Smooth muscle cell (in vitro differentiated cells): ENCODE measurements around the gene CRABP1. TPM values are rescaled to one million over a fixed set of nuclear protein-coding genes. Genes with fewer than 3 reads are reported as not detected.
A peak's percentile ranks its signal among the peaks of the same experiment; 100 is the strongest.

Source experiments
- DNase-seq: peaks from one replicate; lab custom pipeline; 2025; ENCODE audit not compliant: unreplicated experiment; lab: John Stamatoyannopoulos, UW
- H2AFZ ChIP-seq: fragments of 200-600 bp; sonication (generic); 2 replicates; pipeline ENCODE4 v1.6.0; 2016; ENCODE audit warnings: antibody characterized with exemption, low read depth, mild to moderate bottlenecking
- H3F3A ChIP-seq: fragments of 200-600 bp; sonication (generic); 2 replicates; pipeline ENCODE4 v1.6.0; 2017; ENCODE audit warnings: antibody characterized with exemption, low read depth
- H3K27ac ChIP-seq: fragments of 200-600 bp; sonication (generic); 2 replicates; pipeline ENCODE4 v1.5.1; 2016; ENCODE audit warnings: low read depth, mild to moderate bottlenecking
- H3K27me3 ChIP-seq: fragments of 200-600 bp; sonication (generic); 2 replicates; pipeline ENCODE4 v1.6.1; 2016; ENCODE audit warnings: low read depth, mild to moderate bottlenecking
- H3K36me3 ChIP-seq: fragments of 200-600 bp; sonication (generic); 2 replicates; pipeline ENCODE4 v1.5.1; 2016; ENCODE audit warnings: low read depth
- H3K4me1 ChIP-seq: fragments of 200-600 bp; sonication (generic); 2 replicates; pipeline ENCODE4 v1.5.1; 2016; ENCODE audit warnings: low read depth
- H3K4me2 ChIP-seq: fragments of 200-600 bp; sonication (generic); 2 replicates; pipeline ENCODE4 v1.6.0; 2016; ENCODE audit warnings: mild to moderate bottlenecking
- H3K4me3 ChIP-seq: fragments of 200-600 bp; sonication (generic); 2 replicates; pipeline ENCODE4 v1.5.1; 2016; ENCODE audit warnings: mild to moderate bottlenecking
- H3K79me2 ChIP-seq: fragments of 200-600 bp; sonication (generic); 2 replicates; pipeline ENCODE4 v1.6.0; 2016; ENCODE audit warnings: low read depth, mild to moderate bottlenecking
- H3K9ac ChIP-seq: fragments of 200-600 bp; sonication (generic); 2 replicates; pipeline ENCODE4 v1.6.0; 2016; ENCODE audit warnings: low read depth
- H3K9me3 ChIP-seq: fragments of 200-600 bp; sonication (generic); replicated peaks from 2 replicates; pipeline ENCODE4 v1.5.1; 2016; ENCODE audit warnings: low read depth
- H4K20me1 ChIP-seq: fragments of 200-600 bp; sonication (generic); 2 replicates; pipeline ENCODE4 v1.6.0; 2016; ENCODE audit warnings: low read depth
- CTCF ChIP-seq: fragments of 200-600 bp; sonication (generic); IDR thresholded peaks from 2 replicates; pipeline ENCODE4 v1.5.1; 2017; ENCODE audit warnings: borderline replicate concordance, mild to moderate bottlenecking, antibody characterized with exemption; ENCODE audit not compliant: insufficient read depth, poor library complexity, severe bottlenecking
- WGBS: methylation state at CpG from one replicate; pipeline ENCODE4 v1.1.7; 2016; ENCODE audit warnings: low lambda C conversion rate; 5-methylcytosine and 5-hydroxymethylcytosine counted together
- polyA plus RNA-seq: library from polyadenylated mRNA; unstranded; fragments of >200 nt; fragmentation: Nextera tagmentation; extraction: Ambion mirVana; gene quantifications from 2 replicates; pipeline ENCODE4 v1.2.1, GENCODE V29; 2016
- total RNA-seq: library from RNA; depleted of rRNA; stranded (reverse); fragments of >200 nt; gene quantifications from 2 replicates; pipeline ENCODE4 v1.2.3, GENCODE V29; 2014

CRABP1 gene
- total and polyA plus RNA-seq, 2 experiments from 2014 or later, result 8.8 to 12.9 TPM

- no peak overlapping the region for H3K9ac ChIP-seq
- H3K9me3 ChIP-seq, result no peaks in the 10 kb centered on the region
- no peaks in the 10 kb centered on the region for H3K27me3 ChIP-seq
- H3K4me2 ChIP-seq, result peak overlapping the region; percentile 60
- no peak overlapping the region for H2AFZ ChIP-seq
- H3K4me1 ChIP-seq, result peaks cover 12% of the 10 kb centered on the region
- no peak for DNase-seq
- no peaks in the 10 kb centered on the region for H3K36me3 ChIP-seq
- no peak for TF ChIP-seq CTCF
- 81% methylated on average over 5 of the region's 5 CpGs for WGBS
- H3K4me3 ChIP-seq, result no peak overlapping the region
- H4K20me1 ChIP-seq, result no peaks in the 10 kb centered on the region
- H3K27ac ChIP-seq, result peak overlapping the region; percentile 4
- H3F3A ChIP-seq, result no peaks in the 10 kb centered on the region
- peaks cover 12% of the 10 kb centered on the region for H3K79me2 ChIP-seq
Observed at GRCh38 chr15:78302579-78303312, 37.4 kb upstream of the CRABP1 start.

GRCh38 chr15:78304216-78305066 lies 35.7 kb upstream of the CRABP1 start:
- Histone ChIP-seq H3F3A (no peaks in the 10 kb centered on the region), H3K4me3 (no peak overlapping the region), H2AFZ (peak overlapping the region; percentile 31), H3K27ac (peak overlapping the region; percentile 67), H4K20me1 (no peaks in the 10 kb centered on the region), H3K36me3 (no peaks in the 10 kb centered on the region), H3K9me3 (no peaks in the 10 kb centered on the region), H3K79me2 (no peaks in the 10 kb centered on the region), H3K4me1 (peaks cover 5% of the 10 kb centered on the region), H3K27me3 (no peaks in the 10 kb centered on the region), H3K9ac (no peak overlapping the region), H3K4me2 (no peak overlapping the region)
- 93% methylated on average over 9 of the region's 9 CpGs for WGBS
- DNase-seq, result no peak
- no peak for TF ChIP-seq CTCF

DNA sequence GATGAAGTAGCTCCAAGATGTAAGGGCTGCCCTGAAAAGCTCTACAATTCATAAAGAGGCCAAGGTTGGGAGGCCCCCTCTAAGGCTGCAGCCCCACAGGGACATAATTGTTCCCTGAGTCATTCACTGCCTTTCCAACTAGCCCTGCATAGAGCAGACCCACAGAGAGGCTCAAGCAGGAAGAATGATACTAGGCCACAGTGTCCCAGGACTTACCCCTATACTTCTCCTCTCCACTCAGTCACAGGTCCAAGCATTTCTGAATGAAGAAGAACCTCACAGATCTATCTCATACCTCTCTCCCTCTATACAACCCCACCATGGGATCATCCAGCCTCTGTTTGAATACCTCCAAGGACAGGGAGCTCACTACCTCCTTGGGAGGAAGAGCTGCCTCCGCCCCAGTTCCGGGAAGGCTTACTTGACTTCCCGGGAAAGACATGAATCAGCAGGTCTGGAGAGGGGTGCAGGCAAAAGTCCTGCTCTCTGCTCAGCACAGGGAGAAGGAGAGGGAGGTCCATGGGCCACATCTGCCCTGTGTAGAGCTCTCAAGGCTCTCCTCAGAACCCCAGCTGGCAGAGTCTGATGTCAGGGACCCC lies 33.9 kb upstream of the CRABP1 start:
- Histone ChIP-seq H3F3A (no peaks in the 10 kb centered on the region), H2AFZ (peak overlapping the region; percentile 9), H3K4me1 (no peaks in the 10 kb centered on the region), H3K9ac (no peak overlapping the region), H4K20me1 (no peaks in the 10 kb centered on the region), H3K27me3 (no peaks in the 10 kb centered on the region), H3K9me3 (no peaks in the 10 kb centered on the region), H3K79me2 (no peaks in the 10 kb centered on the region), H3K4me2 (peak overlapping the region; percentile 50), H3K27ac (peak overlapping the region; percentile 67), H3K4me3 (no peak overlapping the region), H3K36me3 (no peaks in the 10 kb centered on the region)
- WGBS, result 81% methylated on average over 3 of the region's 3 CpGs
- no peak for DNase-seq
- TF ChIP-seq CTCF, result no peak
